DMS114 treated with DMSO at 0.1 percent for 48 hours (cell line): ENCODE measurements around the gene OR4K17.
"Not testable (repeated sequence)": the region's sequence is repeated elsewhere in the genome, so short reads cannot be mapped to it uniquely, and the experiment has no call there.

Experiments used
- DNase-seq: peaks from one replicate; lab custom pipeline; 2025; ENCODE audit not compliant: unreplicated experiment; lab: John Stamatoyannopoulos, UW

The OR4K17 gene, protein sequence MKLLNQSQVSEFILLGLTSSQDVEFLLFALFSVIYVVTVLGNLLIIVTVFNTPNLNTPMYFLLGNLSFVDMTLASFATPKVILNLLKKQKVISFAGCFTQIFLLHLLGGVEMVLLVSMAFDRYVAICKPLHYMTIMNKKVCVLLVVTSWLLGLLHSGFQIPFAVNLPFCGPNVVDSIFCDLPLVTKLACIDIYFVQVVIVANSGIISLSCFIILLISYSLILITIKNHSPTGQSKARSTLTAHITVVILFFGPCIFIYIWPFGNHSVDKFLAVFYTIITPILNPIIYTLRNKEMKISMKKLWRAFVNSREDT

DNA sequence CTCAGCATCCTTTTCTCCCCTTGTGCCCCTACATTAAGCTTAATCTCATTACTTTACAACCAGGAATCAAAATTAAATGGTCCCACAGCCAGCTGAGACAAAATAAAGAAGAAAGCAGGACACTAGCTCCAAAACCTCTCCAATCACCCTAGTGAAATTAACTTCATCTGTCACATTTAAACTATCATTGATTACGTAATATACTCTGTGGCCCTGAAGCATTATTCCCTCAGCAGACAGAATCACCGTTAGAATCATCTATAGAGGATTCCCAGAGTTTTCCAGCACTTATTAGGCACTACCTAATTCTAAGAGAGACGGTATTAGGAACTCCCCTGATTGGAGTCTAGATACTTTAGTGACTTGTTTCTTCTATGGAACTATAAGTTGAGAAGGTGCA, at the start of gene OR4K17:
Gene OR4K17 (plus strand): TSS at position 302 of the 400 bp plus-strand sequence. CDS start 6,761 bp downstream, outside the sequence.
- no peak for DNase-seq

GRCh38 chr14:20092050-20092449, 18.5 kb upstream of the OR4K17 start:
- no peak for DNase-seq

DNA sequence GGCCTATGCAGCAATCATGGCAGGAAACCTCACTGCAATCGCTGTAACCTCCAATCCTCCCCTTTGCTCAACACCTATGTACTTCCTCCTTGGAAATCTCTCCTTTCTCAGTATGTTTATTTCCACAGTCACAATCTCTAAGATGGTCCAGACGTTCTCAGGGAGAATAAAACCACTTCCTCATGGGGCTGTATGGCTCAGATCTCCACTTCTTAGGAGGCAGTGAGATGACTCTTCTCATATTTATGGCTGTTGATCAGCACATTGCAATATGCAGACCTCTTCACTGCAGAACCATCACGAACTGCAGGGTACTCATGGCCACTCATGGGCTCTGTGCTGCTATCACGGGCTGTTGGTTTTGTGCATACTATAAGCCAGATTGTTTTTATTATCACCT, 17.1 kb upstream of the OR4K17 start:
- DNase-seq: no peak

GRCh38 chr14:20098926-20099770, 11.4 kb upstream of the OR4K17 start:
- not testable (repeated sequence) for DNase-seq

DNA sequence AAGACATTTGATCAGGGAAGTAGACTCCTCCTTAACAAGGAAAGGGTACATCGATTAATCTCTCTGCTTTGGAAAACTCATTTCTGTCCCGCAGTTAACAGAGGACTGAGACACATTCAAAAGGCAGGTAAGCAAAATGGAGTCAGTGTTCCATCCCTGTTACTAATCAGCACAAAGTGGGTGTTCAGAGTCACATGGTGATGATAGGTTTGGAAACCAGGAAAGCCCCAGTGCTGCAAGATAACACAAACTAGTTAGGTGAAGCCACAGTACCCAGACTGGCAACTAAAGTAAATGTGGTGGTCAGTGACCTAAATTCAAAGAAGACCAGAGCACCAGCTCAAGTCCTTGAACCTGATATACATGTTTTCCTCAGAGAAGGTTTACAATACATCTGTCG, 1.8 kb downstream of the OR4K17 start:
- DNase-seq: no peak

- no peak for DNase-seq
These were observed 6.2 kb downstream of the OR4K17 start for GRCh38 chr14:20116748-20117147.

DNA sequence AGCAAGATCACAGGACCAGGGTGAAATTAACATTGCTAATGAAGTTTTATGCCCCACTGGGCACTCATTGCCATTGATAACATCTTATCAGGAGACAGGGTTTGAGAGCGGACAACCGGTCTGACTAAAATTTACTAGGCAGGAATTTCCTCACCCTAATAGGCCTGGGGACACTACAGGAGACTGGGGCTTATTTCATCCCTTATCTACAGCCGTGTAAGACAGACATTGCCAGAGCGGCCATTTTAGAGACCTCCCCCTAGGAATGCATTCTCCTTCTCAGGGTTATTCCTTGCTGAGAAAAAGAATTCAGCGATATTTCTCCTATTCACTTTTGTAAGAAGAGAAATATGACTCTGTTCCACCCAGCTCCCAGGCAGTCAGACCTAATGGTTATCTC, 8.3 kb downstream of the OR4K17 start:
- no peak for DNase-seq

DNA sequence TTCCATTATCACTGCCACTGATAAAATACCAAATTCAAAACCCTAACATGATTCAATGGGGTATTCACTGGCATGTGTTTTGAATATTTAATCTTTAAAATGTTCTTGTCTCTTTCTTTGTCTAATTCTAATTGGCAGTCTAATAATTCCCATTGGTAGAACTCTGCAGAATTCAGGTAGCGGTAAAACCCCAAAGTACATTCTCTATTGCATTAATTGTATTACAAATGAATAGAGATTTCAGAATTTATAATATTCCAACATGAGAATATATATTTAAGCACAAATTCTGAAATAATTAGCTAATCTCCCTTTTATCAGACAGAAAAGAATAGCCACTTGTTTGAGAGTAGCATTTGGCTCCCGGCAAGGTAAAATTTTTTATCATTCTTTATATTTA, 28.0 kb downstream of the OR4K17 start, which contains the start of gene OR4N5:
Gene OR4N5 (plus strand): TSS at position 301 of the 400 bp plus-strand sequence. CDS start 4,916 bp downstream, outside the sequence.
- no peak for DNase-seq

GRCh38 chr14:20143911-20144310, 33.4 kb downstream of the OR4K17 start:
- DNase-seq: no peak

GRCh38 chr14:20144820-20145219, 34.3 kb downstream of the OR4K17 start:
- DNase-seq: no peak

DNA sequence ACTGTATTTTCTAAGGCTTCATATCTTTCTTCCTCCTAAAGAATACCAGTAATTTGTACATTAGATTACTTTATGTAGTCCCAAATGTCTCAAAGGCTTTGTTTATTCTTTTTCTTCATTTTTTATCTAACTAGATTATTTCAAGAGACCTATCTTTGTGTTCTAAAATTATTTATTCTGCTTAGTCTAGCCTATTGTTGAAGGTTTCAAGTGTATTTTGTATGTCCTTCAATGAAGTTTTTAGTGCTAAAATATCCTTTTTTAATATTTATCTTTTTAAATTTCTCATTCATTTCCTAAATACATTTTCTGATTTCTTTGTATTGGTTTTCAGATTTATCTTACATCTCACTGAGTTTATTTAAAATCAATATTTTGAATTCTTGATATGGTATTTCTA, 53.9 kb downstream of the OR4K17 start:
- no peak for DNase-seq

GRCh38 chr14:20167091-20167490, 56.6 kb downstream of the OR4K17 start:
- DNase-seq: no peak

- not testable (repeated sequence) for DNase-seq
These were observed 59.3 kb downstream of the OR4K17 start for GRCh38 chr14:20169852-20170251.
